Measurements from ENCODE around the gene SYNM.

The SYNM gene

DNA sequence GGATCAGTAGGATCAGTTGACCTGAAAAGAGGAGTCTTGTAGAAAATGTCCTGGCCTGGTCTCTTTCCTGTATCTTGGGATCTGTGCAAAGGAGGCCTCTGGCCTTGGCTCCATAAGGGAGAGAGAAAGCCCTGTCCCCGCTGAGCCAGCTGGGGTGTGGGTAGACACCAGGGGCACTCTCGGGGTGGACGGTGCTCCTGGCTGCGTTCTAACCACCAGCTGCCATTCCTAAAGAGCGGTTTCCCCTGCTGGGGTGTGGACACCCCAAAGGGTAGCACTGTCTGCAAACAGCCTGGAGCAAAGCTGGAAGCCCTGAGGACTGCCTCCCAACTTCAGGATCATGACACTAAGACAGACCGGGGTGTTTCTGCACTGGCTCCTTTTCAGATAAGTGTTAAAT is 23.5 kb downstream of the SYNM start:
- TF ChIP-seq, protein P1, sequence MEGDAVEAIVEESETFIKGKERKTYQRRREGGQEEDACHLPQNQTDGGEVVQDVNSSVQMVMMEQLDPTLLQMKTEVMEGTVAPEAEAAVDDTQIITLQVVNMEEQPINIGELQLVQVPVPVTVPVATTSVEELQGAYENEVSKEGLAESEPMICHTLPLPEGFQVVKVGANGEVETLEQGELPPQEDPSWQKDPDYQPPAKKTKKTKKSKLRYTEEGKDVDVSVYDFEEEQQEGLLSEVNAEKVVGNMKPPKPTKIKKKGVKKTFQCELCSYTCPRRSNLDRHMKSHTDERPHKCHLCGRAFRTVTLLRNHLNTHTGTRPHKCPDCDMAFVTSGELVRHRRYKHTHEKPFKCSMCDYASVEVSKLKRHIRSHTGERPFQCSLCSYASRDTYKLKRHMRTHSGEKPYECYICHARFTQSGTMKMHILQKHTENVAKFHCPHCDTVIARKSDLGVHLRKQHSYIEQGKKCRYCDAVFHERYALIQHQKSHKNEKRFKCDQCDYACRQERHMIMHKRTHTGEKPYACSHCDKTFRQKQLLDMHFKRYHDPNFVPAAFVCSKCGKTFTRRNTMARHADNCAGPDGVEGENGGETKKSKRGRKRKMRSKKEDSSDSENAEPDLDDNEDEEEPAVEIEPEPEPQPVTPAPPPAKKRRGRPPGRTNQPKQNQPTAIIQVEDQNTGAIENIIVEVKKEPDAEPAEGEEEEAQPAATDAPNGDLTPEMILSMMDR (IDR thresholded peaks at IDR 0.05; ENCODE audit: extremely low read depth, insufficient read depth, missing control alignments), result no peak
- no peak for DNase-seq (ENCODE audit: low spot score)
- in situ Hi-C loops (cut with MboI; ENCODE audit: low pct_unique_long_range_greater_than_20kb, low sequenced_read_pairs, unreplicated experiment), result no loop called here

- DNase-seq (ENCODE audit: low spot score), result no peak
- in situ Hi-C loops (cut with MboI; ENCODE audit: low pct_unique_long_range_greater_than_20kb, low sequenced_read_pairs, unreplicated experiment), result no loop called here
- TF ChIP-seq, protein P1 (IDR thresholded peaks at IDR 0.05; ENCODE audit: extremely low read depth, insufficient read depth, missing control alignments), result no peak
Measured at GRCh38 chr15:99129644-99130043, 24.8 kb downstream of the SYNM start.

- TF ChIP-seq, protein P1 (IDR thresholded peaks at IDR 0.05; ENCODE audit: extremely low read depth, insufficient read depth, missing control alignments), result no peak
- DNase-seq (ENCODE audit: low spot score), result no peak
- in situ Hi-C loops (cut with MboI; ENCODE audit: low pct_unique_long_range_greater_than_20kb, low sequenced_read_pairs, unreplicated experiment), result no loop called here
Measured at GRCh38 chr15:99130314-99130713, 25.4 kb downstream of the SYNM start.

DNA sequence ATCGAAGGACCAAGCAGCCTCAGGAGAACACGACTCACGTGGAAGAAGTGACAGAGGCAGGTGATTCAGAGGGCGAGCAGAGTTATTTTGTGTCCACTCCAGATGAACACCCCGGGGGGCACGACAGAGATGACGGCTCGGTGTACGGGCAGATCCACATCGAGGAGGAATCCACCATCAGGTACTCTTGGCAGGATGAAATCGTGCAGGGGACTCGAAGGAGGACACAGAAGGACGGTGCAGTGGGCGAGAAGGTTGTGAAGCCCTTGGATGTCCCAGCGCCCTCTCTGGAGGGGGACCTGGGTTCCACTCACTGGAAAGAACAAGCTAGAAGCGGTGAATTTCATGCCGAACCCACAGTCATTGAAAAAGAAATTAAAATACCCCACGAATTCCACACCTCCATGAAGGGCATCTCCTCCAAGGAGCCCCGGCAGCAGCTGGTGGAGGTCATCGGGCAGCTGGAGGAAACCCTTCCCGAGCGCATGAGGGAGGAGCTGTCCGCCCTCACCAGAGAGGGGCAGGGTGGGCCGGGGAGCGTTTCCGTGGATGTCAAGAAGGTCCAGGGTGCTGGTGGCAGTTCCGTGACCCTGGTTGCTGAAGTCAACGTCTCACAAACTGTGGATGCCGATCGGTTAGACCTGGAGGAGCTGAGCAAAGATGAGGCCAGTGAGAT is 26.0 kb downstream of the SYNM start:
- in situ Hi-C loops (cut with MboI; ENCODE audit: low pct_unique_long_range_greater_than_20kb, low sequenced_read_pairs, unreplicated experiment), result no loop called here
- DNase-seq (ENCODE audit: low spot score), result no peak
- TF ChIP-seq, protein P1 (IDR thresholded peaks at IDR 0.05; ENCODE audit: extremely low read depth, insufficient read depth, missing control alignments), result no peak

DNA sequence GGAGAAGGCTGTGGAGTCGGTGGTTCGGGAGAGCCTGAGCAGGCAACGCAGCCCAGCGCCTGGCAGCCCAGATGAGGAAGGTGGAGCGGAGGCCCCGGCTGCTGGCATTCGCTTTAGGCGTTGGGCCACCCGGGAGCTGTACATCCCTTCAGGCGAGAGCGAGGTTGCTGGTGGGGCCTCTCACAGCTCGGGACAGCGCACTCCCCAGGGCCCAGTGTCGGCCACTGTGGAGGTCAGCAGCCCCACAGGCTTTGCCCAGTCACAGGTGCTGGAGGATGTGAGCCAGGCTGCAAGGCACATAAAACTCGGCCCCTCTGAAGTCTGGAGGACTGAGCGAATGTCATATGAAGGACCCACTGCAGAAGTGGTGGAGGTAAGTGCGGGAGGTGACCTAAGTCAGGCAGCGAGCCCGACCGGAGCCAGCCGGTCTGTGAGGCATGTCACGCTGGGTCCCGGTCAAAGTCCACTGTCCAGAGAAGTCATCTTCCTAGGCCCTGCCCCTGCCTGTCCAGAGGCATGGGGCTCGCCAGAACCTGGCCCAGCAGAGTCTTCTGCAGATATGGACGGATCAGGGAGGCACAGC is 26.7 kb downstream of the SYNM start:
- in situ Hi-C loops (cut with MboI; ENCODE audit: low pct_unique_long_range_greater_than_20kb, low sequenced_read_pairs, unreplicated experiment), result no loop called here

GRCh38 chr15:99132122-99132521 is 27.2 kb downstream of the SYNM start:
- in situ Hi-C loops (cut with MboI; ENCODE audit: low pct_unique_long_range_greater_than_20kb, low sequenced_read_pairs, unreplicated experiment), result no loop called here
- TF ChIP-seq, protein P1 (IDR thresholded peaks at IDR 0.05; ENCODE audit: extremely low read depth, insufficient read depth, missing control alignments), result no peak
- no peak for DNase-seq (ENCODE audit: low spot score)

More for the DNA sequence above, 26.7 kb downstream of the SYNM start:
- DNase-seq (ENCODE audit: low spot score), result no peak
- TF ChIP-seq, protein P1 (IDR thresholded peaks at IDR 0.05; ENCODE audit: extremely low read depth, insufficient read depth, missing control alignments), result no peak

Measured in GM13977 (cell line).